Non-pigmented ciliary epithelial cell (primary cell): ENCODE data around the gene NTRK2.

Experiments
- DNase-seq: peaks from one replicate; pipeline ENCODE4 v3.0.0-alpha.2; 2010; ENCODE audit warnings: low read depth

NTRK2 gene

DNA sequence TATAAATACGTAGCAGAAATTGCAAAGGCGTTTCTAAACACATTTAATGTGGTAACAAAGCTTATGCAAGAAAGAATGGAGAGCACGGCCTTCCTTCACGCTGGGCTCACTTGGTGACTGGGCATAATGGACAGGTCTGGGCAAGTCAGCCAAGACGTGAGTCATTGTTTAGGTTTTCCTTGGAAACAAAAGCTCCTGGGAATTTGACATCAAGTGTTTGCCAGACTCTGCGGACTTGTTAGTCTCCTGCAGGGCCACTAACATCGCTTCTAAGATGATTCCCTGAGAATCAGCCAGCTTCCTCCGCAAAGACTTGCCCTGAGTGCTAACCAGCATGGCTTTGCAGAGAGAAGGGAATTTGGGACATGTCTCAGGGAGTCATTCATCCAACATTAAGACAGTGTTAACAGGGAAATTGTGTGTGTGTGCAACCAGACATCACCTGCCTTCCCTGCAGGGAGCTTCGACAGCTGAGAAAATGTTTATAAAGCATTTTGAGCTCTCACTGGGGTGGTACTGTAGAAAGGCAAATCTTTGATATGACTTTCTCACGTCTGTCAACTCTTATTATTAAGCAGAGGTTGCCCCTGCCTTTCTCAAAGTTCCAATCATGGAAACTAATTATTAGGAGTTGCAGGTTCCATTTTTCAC lies 182.5 kb downstream of the NTRK2 start:
- DNase-seq: peak; percentile 72

DNA sequence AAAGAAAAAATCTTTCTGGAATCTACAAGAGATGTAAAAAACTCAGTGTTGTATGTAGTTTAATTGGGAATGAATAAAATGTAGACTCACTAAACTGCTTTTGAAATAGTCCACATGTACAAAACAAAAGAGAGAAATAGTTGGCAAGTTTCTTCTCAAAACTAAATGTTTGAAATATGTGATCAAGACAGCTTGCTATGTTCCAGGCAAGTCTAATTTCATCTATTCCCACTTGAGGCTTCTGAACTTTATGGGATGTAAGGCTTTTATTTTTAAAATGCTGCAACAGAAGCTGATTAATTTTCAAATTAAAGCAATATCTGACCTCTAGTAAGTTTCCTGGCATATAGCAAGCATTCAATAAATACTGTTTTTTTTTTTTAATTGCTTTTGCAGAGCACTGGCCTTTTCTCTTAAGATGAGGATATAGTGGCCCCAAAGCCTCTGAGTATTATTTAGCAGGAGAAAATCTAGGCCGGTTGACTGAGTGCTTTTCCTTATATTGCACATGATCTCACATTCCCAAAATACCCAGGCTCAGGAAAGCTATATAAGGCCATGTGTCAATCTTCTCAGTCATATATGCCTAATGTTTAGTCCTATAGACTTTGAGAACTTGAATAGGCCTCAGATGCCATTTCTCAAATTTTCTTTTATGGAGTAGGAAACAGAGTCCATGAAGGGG lies 183.2 kb downstream of the NTRK2 start:
- no peak for DNase-seq

DNA sequence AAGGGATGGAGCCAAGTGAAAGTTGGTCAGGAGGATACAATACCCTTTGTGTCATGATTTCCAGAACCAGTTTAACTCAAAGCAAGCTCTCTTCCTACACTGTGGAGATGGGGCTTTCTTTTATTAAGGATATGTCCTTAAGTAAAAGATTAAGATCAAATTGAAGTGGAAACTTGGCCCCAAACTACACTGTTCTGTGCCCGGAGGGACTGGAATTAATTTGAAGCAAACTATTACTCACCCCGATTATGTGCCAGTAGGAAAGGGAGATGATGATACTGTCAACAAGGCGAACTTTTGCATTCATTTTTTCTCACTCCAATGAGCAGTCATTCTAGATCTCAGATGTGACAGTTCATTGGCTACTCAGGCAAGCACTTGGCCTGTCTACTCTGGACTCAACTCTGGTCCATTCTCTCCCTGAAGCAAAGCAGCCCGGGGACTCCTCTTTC lies 186.7 kb downstream of the NTRK2 start:
- DNase-seq: no peak

GRCh38 chr9:84857211-84857610 lies 187.7 kb downstream of the NTRK2 start:
- no peak for DNase-seq

GRCh38 chr9:84858364-84858763 lies 188.8 kb downstream of the NTRK2 start:
- no peak for DNase-seq

DNA sequence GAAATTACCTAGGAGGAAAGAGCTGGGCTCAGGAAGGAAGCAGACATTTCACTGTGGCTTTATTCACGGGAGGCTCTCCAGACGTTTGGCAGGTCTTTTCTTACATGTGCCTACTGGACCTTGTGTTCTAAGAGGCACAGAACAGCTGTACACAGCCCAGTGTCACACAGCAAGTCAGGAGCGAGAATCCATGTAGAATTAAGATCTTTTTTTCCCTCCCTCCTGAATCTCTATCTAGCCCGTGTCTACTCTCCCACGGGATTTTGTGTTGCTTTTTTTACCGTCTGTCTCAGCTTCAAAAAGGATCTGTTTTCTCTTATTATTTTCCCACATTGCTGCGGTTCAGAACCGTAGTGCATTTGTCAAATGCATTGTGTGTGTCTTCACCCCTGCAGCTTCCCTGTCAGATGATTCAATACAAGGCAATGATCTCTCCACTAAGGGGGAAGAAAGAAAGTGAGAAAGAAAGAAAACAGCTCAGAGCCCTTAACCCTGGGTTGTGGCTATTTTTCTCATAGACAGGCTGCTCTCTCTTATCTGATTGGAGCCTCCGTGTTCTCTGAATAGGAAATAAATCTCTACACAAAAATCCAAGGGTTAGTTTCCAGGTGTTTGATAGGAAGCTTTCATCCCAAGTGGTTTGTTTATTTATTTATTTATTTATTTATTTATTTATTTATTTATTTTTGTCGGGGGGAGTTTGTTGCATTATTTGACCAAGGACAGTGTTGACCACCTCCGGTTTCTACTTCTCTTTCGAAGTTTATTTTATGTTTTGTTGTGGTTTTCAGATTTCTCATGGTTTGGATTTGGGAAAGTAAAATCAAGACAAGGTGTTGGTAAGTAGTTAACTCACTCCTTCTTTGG lies 191.0 kb downstream of the NTRK2 start:
- DNase-seq: no peak

DNA sequence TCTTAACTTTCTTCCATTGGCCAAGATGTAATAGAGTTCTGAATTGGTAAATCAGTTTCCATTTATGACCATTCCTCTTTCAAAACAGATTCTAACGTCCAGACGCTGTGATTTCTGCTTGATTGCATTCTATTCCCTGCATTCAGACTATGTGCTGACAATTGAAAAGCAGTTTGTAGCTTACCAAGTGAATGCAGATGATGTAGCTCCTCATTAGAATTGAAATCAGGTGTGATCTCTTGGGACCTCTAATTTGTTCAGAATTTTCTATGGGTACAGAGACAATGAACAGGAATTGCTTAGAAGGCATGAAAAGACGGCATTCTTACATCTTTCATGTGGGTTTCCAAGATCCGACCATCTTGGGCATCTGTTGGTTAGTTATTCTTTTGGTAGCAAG lies 191.9 kb downstream of the NTRK2 start:
- no peak for DNase-seq

DNA sequence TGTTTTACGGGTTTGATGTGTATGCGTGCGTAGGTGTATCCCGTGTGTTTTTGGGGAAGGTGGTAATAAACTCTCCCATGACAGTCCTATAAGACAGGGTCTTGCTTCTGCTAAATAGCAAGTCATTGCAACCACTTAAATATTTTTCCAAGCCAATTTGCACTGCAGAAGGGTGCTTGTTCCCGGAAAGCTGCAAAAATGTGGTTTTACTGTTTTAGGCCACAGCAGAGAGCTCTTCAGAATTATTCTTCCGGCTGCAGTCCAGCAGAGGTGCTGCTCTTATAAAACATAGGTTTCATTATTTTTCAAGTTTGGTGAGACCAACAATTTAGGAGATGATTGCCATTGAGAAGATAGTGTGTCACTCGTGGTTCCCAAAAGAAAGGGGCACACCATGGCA lies 192.8 kb downstream of the NTRK2 start:
- DNase-seq: no peak

DNA sequence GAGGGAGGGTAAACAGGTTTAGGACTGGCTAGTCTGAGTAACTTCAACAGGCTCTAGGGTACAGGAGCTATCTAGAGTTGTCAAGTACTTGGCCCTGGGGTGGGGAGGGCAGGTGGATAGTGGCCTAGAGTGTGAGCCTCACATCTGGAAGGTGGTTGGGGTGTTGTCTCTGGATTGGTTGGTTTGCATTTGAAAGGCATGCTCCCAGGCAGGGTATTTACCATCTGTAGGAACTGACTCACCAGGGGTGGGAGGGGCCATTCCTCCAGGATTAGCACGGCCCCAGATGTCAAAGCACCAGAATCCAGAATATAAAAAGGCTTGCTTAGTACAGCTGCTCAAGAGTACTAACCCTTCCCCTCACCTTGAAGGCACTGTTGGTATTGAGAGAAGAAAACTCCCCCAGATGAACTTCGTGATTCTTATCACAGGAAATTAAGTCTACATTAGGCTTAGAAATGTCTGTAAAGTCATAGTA lies 193.3 kb downstream of the NTRK2 start:
- DNase-seq: no peak

DNA sequence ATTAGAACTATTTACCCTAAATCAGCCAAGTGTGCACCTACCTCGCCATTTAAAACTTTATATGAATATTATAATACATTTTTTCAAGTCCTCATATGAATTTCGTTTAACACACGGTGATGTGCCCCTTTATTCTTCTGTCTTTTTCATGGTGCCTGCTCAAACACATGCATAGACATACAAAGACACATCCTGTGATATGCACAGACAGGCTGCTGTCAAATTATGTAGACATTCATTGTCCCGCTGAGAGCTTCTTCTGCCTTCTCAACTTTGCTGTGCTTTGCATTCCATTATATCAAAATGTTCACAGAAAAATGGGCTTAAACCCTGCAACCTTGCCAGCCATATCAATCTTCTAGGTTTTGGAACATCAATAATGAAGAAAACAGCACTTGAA lies 193.8 kb downstream of the NTRK2 start:
- no peak for DNase-seq

- DNase-seq: no peak
Observed at GRCh38 chr9:84866396-84867175, 197.1 kb downstream of the NTRK2 start.

- no peak for DNase-seq
Observed at GRCh38 chr9:84867186-84867585, 197.7 kb downstream of the NTRK2 start.

- DNase-seq: no peak
Observed at GRCh38 chr9:84869091-84869490, 199.6 kb downstream of the NTRK2 start.

DNA sequence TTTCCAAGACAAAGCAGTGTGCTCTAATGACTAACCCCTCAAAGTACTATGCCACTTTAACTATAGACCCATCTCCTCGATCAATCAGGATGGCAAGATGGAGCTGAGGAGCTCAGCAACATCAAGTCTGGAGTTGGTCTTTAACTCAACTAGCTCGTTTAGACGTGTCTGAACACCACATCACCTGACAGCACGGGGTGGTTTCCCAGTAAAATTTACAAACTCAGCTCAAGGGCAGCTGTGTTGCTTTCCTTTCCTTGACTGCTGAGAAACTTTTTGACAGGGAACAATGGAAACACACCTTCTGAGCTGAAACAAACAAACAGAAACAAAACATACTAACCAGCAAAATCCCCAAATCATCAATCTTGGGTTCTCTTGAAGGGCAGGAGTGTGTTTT lies 202.5 kb downstream of the NTRK2 start:
- no peak for DNase-seq

GRCh38 chr9:84874022-84874421 lies 204.5 kb downstream of the NTRK2 start:
- DNase-seq: no peak

GRCh38 chr9:84874596-84874995 lies 205.1 kb downstream of the NTRK2 start:
- DNase-seq: no peak

GRCh38 chr9:84875193-84875592 lies 205.7 kb downstream of the NTRK2 start:
- no peak for DNase-seq

DNA sequence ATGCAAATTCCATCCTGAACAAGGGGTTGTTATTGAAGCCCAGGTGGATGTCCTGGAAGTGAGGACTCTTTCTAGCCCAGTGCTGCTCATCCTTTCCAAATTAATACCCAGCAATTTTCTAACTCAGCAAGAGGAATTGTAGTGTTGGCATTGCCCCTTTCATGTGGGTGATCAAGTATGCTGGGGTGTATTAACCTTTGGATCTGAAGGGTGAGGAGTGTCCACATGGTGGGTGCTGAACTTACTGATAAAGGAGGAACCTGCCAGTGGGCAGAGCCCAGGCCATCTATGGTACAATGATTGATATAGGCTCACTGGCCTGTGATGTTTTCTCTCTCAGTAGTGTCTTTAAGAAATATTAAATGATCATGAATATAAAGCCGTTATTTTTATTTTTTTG lies 210.1 kb downstream of the NTRK2 start:
- no peak for DNase-seq

DNA sequence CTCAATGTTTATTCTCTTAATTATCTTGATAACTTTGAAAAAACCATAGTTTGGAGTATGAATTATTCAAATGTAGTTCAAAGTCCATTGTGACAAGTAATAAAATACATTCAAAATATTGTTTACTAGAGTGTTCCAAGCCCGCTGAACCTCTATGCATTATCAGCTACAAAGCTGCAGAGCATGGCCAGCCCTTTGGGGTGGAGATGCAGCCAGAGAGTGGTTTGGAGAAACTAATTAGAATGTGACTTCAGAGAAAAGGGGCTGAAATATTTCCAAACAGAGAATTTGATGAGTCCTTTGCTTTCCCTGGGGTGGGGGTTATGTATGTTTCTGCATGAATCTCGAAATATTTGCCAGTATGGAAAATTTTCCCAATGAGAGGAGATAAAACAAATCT lies 211.3 kb downstream of the NTRK2 start:
- DNase-seq: no peak

DNA sequence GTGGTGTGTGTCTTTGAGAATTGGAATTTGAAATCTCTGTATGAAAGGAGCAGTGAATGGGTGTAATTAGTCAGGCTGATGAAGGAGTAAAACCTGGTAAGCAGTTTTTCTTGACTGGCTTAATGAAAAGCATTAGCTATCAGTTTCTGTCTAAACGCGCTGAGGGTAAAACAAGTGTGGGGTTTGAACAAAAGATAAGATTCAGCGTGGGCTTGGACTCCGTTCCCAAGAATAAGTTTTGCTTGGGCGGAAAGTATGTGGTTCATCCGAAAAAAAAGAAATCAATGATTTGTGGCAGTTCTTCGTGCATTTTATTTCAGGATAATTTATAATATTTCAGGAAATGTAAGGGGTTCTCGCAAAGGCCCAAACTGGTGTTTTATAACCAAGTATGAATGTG lies 217.3 kb downstream of the NTRK2 start:
- DNase-seq: no peak

GRCh38 chr9:84891924-84892323 lies 222.4 kb downstream of the NTRK2 start:
- DNase-seq: no peak
